Cortex of kidney (tissue), 1 donor: ENCODE results near the gene SPNS3.

Experiments used
- DNase-seq: peaks from one replicate; lab custom pipeline; 2025; lab: John Stamatoyannopoulos, UW

The SPNS3 gene

GRCh38 chr17:4488989-4489595 is 55.4 kb downstream of the SPNS3 start:
- DNase-seq: no peak

GRCh38 chr17:4490109-4490591 is 56.4 kb downstream of the SPNS3 start:
- DNase-seq: no peak

GRCh38 chr17:4490637-4491061 is 56.9 kb downstream of the SPNS3 start:
- DNase-seq: no peak

GRCh38 chr17:4492721-4493561 is 59.2 kb downstream of the SPNS3 start:
- no peak for DNase-seq

- no peak for DNase-seq
Observed at GRCh38 chr17:4497101-4497824, 63.5 kb downstream of the SPNS3 start.

GRCh38 chr17:4498461-4499397 is 65.0 kb downstream of the SPNS3 start, which contains the start of gene SPNS2:
Gene SPNS2, plus strand, starts transcription at chr17:4498881. Its CDS starts 167 bp downstream, at chr17:4499048.
- no peak for DNase-seq

- no peak for DNase-seq
Observed at GRCh38 chr17:4499431-4500190, 65.9 kb downstream of the SPNS3 start.

GRCh38 chr17:4500191-4500571 is 66.4 kb downstream of the SPNS3 start:
- no peak for DNase-seq

GRCh38 chr17:4501295-4501949 is 67.7 kb downstream of the SPNS3 start:
- no peak for DNase-seq

- DNase-seq: no peak
Observed at GRCh38 chr17:4502466-4503154, 68.9 kb downstream of the SPNS3 start.

- no peak for DNase-seq
Observed at GRCh38 chr17:4503283-4504025, 69.7 kb downstream of the SPNS3 start.

- no peak for DNase-seq
Observed at GRCh38 chr17:4504188-4504587, 70.4 kb downstream of the SPNS3 start.

GRCh38 chr17:4505187-4505586 is 71.4 kb downstream of the SPNS3 start:
- no peak for DNase-seq

GRCh38 chr17:4506175-4506813 is 72.6 kb downstream of the SPNS3 start:
- no peak for DNase-seq

GRCh38 chr17:4506892-4507291 is 73.2 kb downstream of the SPNS3 start:
- DNase-seq: no peak

GRCh38 chr17:4507361-4508111 is 73.8 kb downstream of the SPNS3 start:
- no peak for DNase-seq

- no peak for DNase-seq
Observed at GRCh38 chr17:4508207-4508606, 74.5 kb downstream of the SPNS3 start.

GRCh38 chr17:4509401-4509800 is 75.7 kb downstream of the SPNS3 start:
- no peak for DNase-seq
